DMS53 treated with DMSO at 0.1 percent for 48 hours (cell line): ENCODE results near the gene OR1J2.

ENCODE experiments used
- DNase-seq: peaks from one replicate; lab custom pipeline; 2025; ENCODE audit not compliant: unreplicated experiment; lab: John Stamatoyannopoulos, UW

OR1J2 gene

GRCh38 chr9:122551371-122551770 lies 40.8 kb downstream of the OR1J2 start:
- no peak for DNase-seq

- no peak for DNase-seq
These were observed 42.2 kb downstream of the OR1J2 start, which contains the start of gene OR1N2 for GRCh38 chr9:122552812-122553211. TSS of gene OR1N2 (plus strand) at chr9:122553112. CDS start at chr9:122553212, 100 bp downstream.
